SK-N-SH (cell line): Measurements from ENCODE around the gene ABCB1.

ENCODE experiments used
- FOSL2 ChIP-seq: IDR thresholded peaks from 2 replicates; pipeline ENCODE4 v1.4.0; 2012; ENCODE audit warnings: low read depth, mild to moderate bottlenecking, moderate library complexity, borderline replicate concordance
- MEF2A ChIP-seq: IDR thresholded peaks from 2 replicates; pipeline ENCODE4 v1.4.0; 2012; ENCODE audit warnings: low read depth, borderline replicate concordance
- NFIC ChIP-seq: IDR thresholded peaks from 2 replicates; pipeline ENCODE4 v1.4.0; 2012; ENCODE audit warnings: borderline replicate concordance
- REST ChIP-seq: IDR thresholded peaks from 2 replicates; pipeline ENCODE4 v1.6.1; 2012; ENCODE audit warnings: mild to moderate bottlenecking, low read depth, low read length, moderate library complexity
- SIN3A ChIP-seq: IDR thresholded peaks from 2 replicates; pipeline ENCODE4 v1.6.1; 2012; ENCODE audit warnings: low read depth, mild to moderate bottlenecking, low read length, moderate library complexity, borderline replicate concordance

GRCh38 chr7:87494454-87494853 lies 106.2 kb downstream of the ABCB1 start:
- TF ChIP-seq FOSL2 (no peak), NFIC (no peak), REST (no peak), MEF2A (no peak), SIN3A (no peak)
